Stimulated activated CD4-positive, alpha-beta T cell treated with anti-CD3 and anti-CD28 coated beads, TNF-alpha, amount 100 ng/mL, for 4 hours (primary cell): ENCODE data around the gene TEX44.

ENCODE experiments used
- DNase-seq, 3 experiments: peaks; one replicate each; pipeline ENCODE4 v3.0.0-alpha.2; 2020; ENCODE audit warnings: low read depth in 3 of 3

Gene TEX44

GRCh38 chr2:231633241-231633976, 40.7 kb downstream of the TEX44 start:
- no peak for DNase-seq

- no peak for DNase-seq
Observed at GRCh38 chr2:231634412-231634811, 41.7 kb downstream of the TEX44 start.

GRCh38 chr2:231634951-231635875, 42.5 kb downstream of the TEX44 start:
- DNase-seq = no peak

- no peak for DNase-seq
Observed at GRCh38 chr2:231640241-231640640, 47.6 kb downstream of the TEX44 start.

- DNase-seq = no peak
Observed at GRCh38 chr2:231640641-231641111, 48.0 kb downstream of the TEX44 start.

GRCh38 chr2:231642631-231643494, 50.2 kb downstream of the TEX44 start:
- DNase-seq = peak; percentile 19 to 49 (median 35)

- DNase-seq = no peak
Observed at GRCh38 chr2:231643495-231643888, 50.8 kb downstream of the TEX44 start.
